Measurements from ENCODE around the gene EFCAB8. TPM values are rescaled to one million over a fixed set of nuclear protein-coding genes. Genes with fewer than 3 reads are reported as not detected.

Gene EFCAB8
- total RNA-seq, 1 experiment from 2014 or later = 0.09 TPM

- no peaks in the 10 kb centered on the region for H3K23me2 ChIP-seq (ENCODE audit: insufficient read length, low read depth, low read length, poor library complexity, severe bottlenecking)
- no peak overlapping the region for H3T11ph ChIP-seq (ENCODE audit: low read length)
- Mint-ChIP-seq H3K4me1 (no peaks in the 10 kb centered on the region), H3K27me3 (ENCODE audit: low read depth) (no peaks in the 10 kb centered on the region), H3K27ac (no peak overlapping the region; a peak in 1 of 7 replicates), H3K9me3 (no peaks in the 10 kb centered on the region), H3K4me3 (no peak overlapping the region), H3K36me3 (ENCODE audit: insufficient read depth in 1 of 3, low read depth in 3 of 3) (no peaks in the 10 kb centered on the region)
- no peak overlapping the region for H2BK15ac ChIP-seq (ENCODE audit: low read depth, low read length)
- no peak overlapping the region for H4K5ac ChIP-seq (ENCODE audit: insufficient read length, low read depth, low read length)
- no peak overlapping the region for H2BK5ac ChIP-seq (ENCODE audit: insufficient read length, low read length)
- H3K18ac ChIP-seq (ENCODE audit: insufficient read length, low read depth, low read length) = no peak overlapping the region
- H3K4me1 ChIP-seq (ENCODE audit: insufficient read depth, low read length) = no peaks in the 10 kb centered on the region
- WGBS (ENCODE audit: extremely low coverage, insufficient read length, low lambda C conversion rate) = no CpG with 5 or more reads among the region's 25 CpGs
- no peak overlapping the region for H3K56ac ChIP-seq (ENCODE audit: insufficient read length, low read depth, low read length)
- no peak overlapping the region for H3K4ac ChIP-seq (ENCODE audit: low read depth, low read length)
- H2BK20ac ChIP-seq (ENCODE audit: low read depth, low read length, poor library complexity, severe bottlenecking) = no peak overlapping the region
- no peak overlapping the region for H4K8ac ChIP-seq (replicated peaks; ENCODE audit: insufficient read length, low read depth, low read length)
- no peak overlapping the region for H3K4me2 ChIP-seq (ENCODE audit: insufficient read depth, insufficient read length, low read length)
- H3K9me3 ChIP-seq (ENCODE audit: control insufficient read depth, low read depth, low read length) = no peaks in the 10 kb centered on the region
- no peaks in the 10 kb centered on the region for H3K27me3 ChIP-seq (ENCODE audit: insufficient read depth, low read length)
- H2BK12ac ChIP-seq (ENCODE audit: insufficient read length, low read depth, low read length) = no peak overlapping the region
- no peak overlapping the region for H3K14ac ChIP-seq (ENCODE audit: insufficient read depth, low read length)
- no peak overlapping the region for H2AK5ac ChIP-seq (ENCODE audit: insufficient read length, low read length)
- peak; percentile 59 for DNase-seq
- no peaks in the 10 kb centered on the region for H3K79me2 ChIP-seq (ENCODE audit: insufficient read depth, low read length)
- H3K9ac ChIP-seq (ENCODE audit: extremely low read depth, insufficient read length, low read length) = no peak overlapping the region
- H4K91ac ChIP-seq (ENCODE audit: insufficient read length, low read depth, low read length) = no peak overlapping the region
- no peaks in the 10 kb centered on the region for H4K20me1 ChIP-seq (ENCODE audit: control insufficient read depth, insufficient read depth, insufficient read length)
- H2AFZ ChIP-seq (ENCODE audit: low read length) = no peak overlapping the region
- H3K79me1 ChIP-seq (ENCODE audit: insufficient read depth, low read depth, low read length, poor library complexity, severe bottlenecking) = no peaks in the 10 kb centered on the region
- no peak overlapping the region for H3K23ac ChIP-seq (ENCODE audit: insufficient read length, low read depth, low read length)
- no peak overlapping the region for H2BK120ac ChIP-seq (ENCODE audit: low read depth, low read length, poor library complexity, severe bottlenecking)
- TF ChIP-seq CTCF (conservative IDR thresholded peaks at IDR 0.05) = peak; percentile 99
- H3K27ac ChIP-seq (ENCODE audit: insufficient read length, low read depth, low read length) = no peak overlapping the region
These were observed 44.0 kb downstream of the EFCAB8 start for GRCh38 chr20:32902456-32903420.

All from H9 (cell line).